ENCODE measurements around the gene PXYLP1.
A peak's percentile ranks its signal among the peaks of the same experiment; 100 is the strongest.

The PXYLP1 gene

GRCh38 chr3:141246958-141247301 is 15.3 kb downstream of the PXYLP1 start:
- Histone ChIP-seq H3K27me3 (ENCODE audit: insufficient read depth, low read length) (no peaks in the 10 kb centered on the region), H3K4me1 (ENCODE audit: insufficient read depth, low read length) (no peaks in the 10 kb centered on the region), H3K9me3 (ENCODE audit: low read length) (no peaks in the 10 kb centered on the region), H3K36me3 (ENCODE audit: insufficient read depth, low read length) (peaks cover 2% of the 10 kb centered on the region), H2AFZ (ENCODE audit: low read depth, low read length) (no peak overlapping the region), H3K4me3 (ENCODE audit: low read length) (no peak overlapping the region)

DNA sequence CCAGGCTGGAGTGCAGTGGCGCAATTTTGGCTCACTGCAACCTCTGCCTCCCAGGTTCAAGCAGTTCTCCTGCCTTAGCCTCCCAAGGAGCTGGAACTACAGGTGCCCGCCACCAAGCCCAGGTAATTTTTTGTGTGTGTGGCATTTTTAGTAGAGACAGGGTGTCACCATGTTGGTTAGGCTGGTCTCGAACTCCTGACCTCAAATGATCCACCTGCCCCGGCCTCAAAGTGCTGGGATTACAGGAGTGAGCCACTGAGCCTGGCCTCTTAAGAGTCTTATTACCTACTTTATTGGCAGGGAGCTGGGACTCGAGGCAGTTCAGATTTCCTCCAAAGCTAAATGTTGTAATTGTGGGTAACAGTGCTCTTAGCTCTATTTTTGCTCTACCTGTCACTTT is 16.4 kb downstream of the PXYLP1 start:
- H2AFZ ChIP-seq (ENCODE audit: low read depth, low read length), result no peak overlapping the region
- H3K4me1 ChIP-seq (ENCODE audit: insufficient read depth, low read length), result no peaks in the 10 kb centered on the region
- H3K9me3 ChIP-seq (ENCODE audit: low read length), result no peaks in the 10 kb centered on the region
- H3K27me3 ChIP-seq (ENCODE audit: insufficient read depth, low read length), result no peaks in the 10 kb centered on the region
- no peak overlapping the region for H3K4me3 ChIP-seq (ENCODE audit: low read length)
- H3K36me3 ChIP-seq (ENCODE audit: insufficient read depth, low read length), result peaks cover 2% of the 10 kb centered on the region

- no peaks in the 10 kb centered on the region for H3K27me3 ChIP-seq (ENCODE audit: insufficient read depth, low read length)
- no peak overlapping the region for H3K4me3 ChIP-seq (ENCODE audit: low read length)
- H3K4me1 ChIP-seq (ENCODE audit: insufficient read depth, low read length), result no peaks in the 10 kb centered on the region
- H2AFZ ChIP-seq (ENCODE audit: low read depth, low read length), result no peak overlapping the region
- peaks cover 2% of the 10 kb centered on the region for H3K36me3 ChIP-seq (ENCODE audit: insufficient read depth, low read length)
- H3K9me3 ChIP-seq (ENCODE audit: low read length), result no peaks in the 10 kb centered on the region
Observed at GRCh38 chr3:141249041-141249440, 17.4 kb downstream of the PXYLP1 start.

- H3K36me3 ChIP-seq (ENCODE audit: insufficient read depth, low read length), result peaks cover 2% of the 10 kb centered on the region
- H3K4me1 ChIP-seq (ENCODE audit: insufficient read depth, low read length), result no peaks in the 10 kb centered on the region
- no peak overlapping the region for H3K4me3 ChIP-seq (ENCODE audit: low read length)
- no peaks in the 10 kb centered on the region for H3K9me3 ChIP-seq (ENCODE audit: low read length)
- no peak overlapping the region for H2AFZ ChIP-seq (ENCODE audit: low read depth, low read length)
- no peaks in the 10 kb centered on the region for H3K27me3 ChIP-seq (ENCODE audit: insufficient read depth, low read length)
Observed at GRCh38 chr3:141250342-141250741, 18.7 kb downstream of the PXYLP1 start.

GRCh38 chr3:141250828-141251227 is 19.2 kb downstream of the PXYLP1 start:
- Histone ChIP-seq H3K36me3 (ENCODE audit: insufficient read depth, low read length) (peaks cover 2% of the 10 kb centered on the region), H3K4me3 (ENCODE audit: low read length) (no peak overlapping the region), H3K9me3 (ENCODE audit: low read length) (no peaks in the 10 kb centered on the region), H3K27me3 (ENCODE audit: insufficient read depth, low read length) (no peaks in the 10 kb centered on the region), H3K4me1 (ENCODE audit: insufficient read depth, low read length) (no peaks in the 10 kb centered on the region), H2AFZ (ENCODE audit: low read depth, low read length) (no peak overlapping the region)

DNA sequence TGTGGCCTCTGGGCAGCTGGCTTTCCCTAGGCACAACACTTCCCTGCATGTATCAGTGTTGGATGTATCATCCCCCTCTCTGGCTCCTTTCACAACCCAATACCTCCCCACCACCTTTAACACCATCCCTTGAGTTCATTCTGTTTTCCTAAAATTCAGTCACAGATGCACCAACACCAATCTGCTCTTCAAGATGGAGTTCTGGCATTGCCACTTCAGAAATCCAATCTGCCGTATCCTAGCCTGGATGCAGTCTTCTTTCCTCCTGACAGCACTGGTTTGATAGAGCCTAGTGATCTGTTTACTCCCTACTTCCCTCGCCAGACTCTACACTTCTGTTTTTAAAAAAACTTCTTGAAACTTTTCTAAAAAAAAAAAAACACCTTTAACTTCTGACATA is 21.7 kb downstream of the PXYLP1 start:
- Histone ChIP-seq H3K36me3 (ENCODE audit: insufficient read depth, low read length) (peaks cover under 1% of the 10 kb centered on the region), H3K4me1 (ENCODE audit: insufficient read depth, low read length) (no peaks in the 10 kb centered on the region), H3K4me3 (ENCODE audit: low read length) (no peak overlapping the region), H3K9me3 (ENCODE audit: low read length) (peaks cover 2% of the 10 kb centered on the region), H2AFZ (ENCODE audit: low read depth, low read length) (no peak overlapping the region), H3K27me3 (ENCODE audit: insufficient read depth, low read length) (no peaks in the 10 kb centered on the region)

- no peak overlapping the region for H3K4me3 ChIP-seq (ENCODE audit: low read length)
- H3K27me3 ChIP-seq (ENCODE audit: insufficient read depth, low read length), result no peaks in the 10 kb centered on the region
- H3K4me1 ChIP-seq (ENCODE audit: insufficient read depth, low read length), result peaks cover under 1% of the 10 kb centered on the region
- H2AFZ ChIP-seq (ENCODE audit: low read depth, low read length), result no peak overlapping the region
- H3K36me3 ChIP-seq (ENCODE audit: insufficient read depth, low read length), result no peaks in the 10 kb centered on the region
- H3K9me3 ChIP-seq (ENCODE audit: low read length), result peaks cover 2% of the 10 kb centered on the region
Observed at GRCh38 chr3:141253811-141254210, 22.2 kb downstream of the PXYLP1 start.

- no peak overlapping the region for H2AFZ ChIP-seq (ENCODE audit: low read depth, low read length)
- H3K4me1 ChIP-seq (ENCODE audit: insufficient read depth, low read length), result peaks cover 15% of the 10 kb centered on the region
- peaks cover 2% of the 10 kb centered on the region for H3K9me3 ChIP-seq (ENCODE audit: low read length)
- no peaks in the 10 kb centered on the region for H3K27me3 ChIP-seq (ENCODE audit: insufficient read depth, low read length)
- no peaks in the 10 kb centered on the region for H3K36me3 ChIP-seq (ENCODE audit: insufficient read depth, low read length)
- H3K4me3 ChIP-seq (ENCODE audit: low read length), result no peak overlapping the region
Observed at GRCh38 chr3:141255137-141255845, 23.7 kb downstream of the PXYLP1 start.

- Histone ChIP-seq H2AFZ (ENCODE audit: low read depth, low read length) (no peak overlapping the region), H3K4me1 (ENCODE audit: insufficient read depth, low read length) (peaks cover 19% of the 10 kb centered on the region), H3K9me3 (ENCODE audit: low read length) (peaks cover 2% of the 10 kb centered on the region), H3K4me3 (ENCODE audit: low read length) (no peak overlapping the region), H3K27me3 (ENCODE audit: insufficient read depth, low read length) (no peaks in the 10 kb centered on the region), H3K36me3 (ENCODE audit: insufficient read depth, low read length) (no peaks in the 10 kb centered on the region)
Observed at GRCh38 chr3:141255846-141256261, 24.2 kb downstream of the PXYLP1 start.

GRCh38 chr3:141256820-141257219 is 25.2 kb downstream of the PXYLP1 start:
- H3K36me3 ChIP-seq (ENCODE audit: insufficient read depth, low read length), result peaks cover 8% of the 10 kb centered on the region
- H3K27me3 ChIP-seq (ENCODE audit: insufficient read depth, low read length), result no peaks in the 10 kb centered on the region
- H2AFZ ChIP-seq (ENCODE audit: low read depth, low read length), result no peak overlapping the region

DNA sequence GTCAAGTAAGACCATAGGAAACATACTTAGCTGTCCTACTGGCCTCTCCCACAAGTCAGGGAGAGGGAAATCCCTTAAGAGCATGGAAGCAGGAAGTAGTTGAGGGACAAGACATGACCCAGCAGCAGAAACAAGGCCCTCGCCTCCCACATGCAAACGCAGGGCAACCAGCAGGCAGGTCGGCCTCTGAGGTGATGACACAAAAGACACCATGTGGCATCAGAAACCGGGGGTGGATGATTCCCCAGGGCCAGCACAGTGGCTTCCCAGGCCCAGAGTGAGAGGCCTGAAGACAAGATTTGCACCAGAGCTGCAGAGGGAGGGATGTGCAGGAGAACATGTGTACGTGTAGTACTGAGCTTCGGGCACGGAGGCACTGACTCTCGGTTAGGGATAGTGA is 26.3 kb downstream of the PXYLP1 start:
- peaks cover 2% of the 10 kb centered on the region for H3K9me3 ChIP-seq (ENCODE audit: low read length)
- H3K4me1 ChIP-seq (ENCODE audit: insufficient read depth, low read length), result peaks cover 19% of the 10 kb centered on the region
- H3K4me3 ChIP-seq (ENCODE audit: low read length), result no peak overlapping the region
- no peaks in the 10 kb centered on the region for H3K27me3 ChIP-seq (ENCODE audit: insufficient read depth, low read length)
- H3K36me3 ChIP-seq (ENCODE audit: insufficient read depth, low read length), result peaks cover 14% of the 10 kb centered on the region
- no peak overlapping the region for H2AFZ ChIP-seq (ENCODE audit: low read depth, low read length)

More at GRCh38 chr3:141256820-141257219, 25.2 kb downstream of the PXYLP1 start:
- peaks cover 2% of the 10 kb centered on the region for H3K9me3 ChIP-seq (ENCODE audit: low read length)
- H3K4me3 ChIP-seq (ENCODE audit: low read length), result no peak overlapping the region
- H3K4me1 ChIP-seq (ENCODE audit: insufficient read depth, low read length), result peaks cover 19% of the 10 kb centered on the region

- Histone ChIP-seq H3K36me3 (ENCODE audit: insufficient read depth, low read length) (peaks cover 21% of the 10 kb centered on the region), H3K9me3 (ENCODE audit: low read length) (peaks cover 2% of the 10 kb centered on the region), H3K4me3 (ENCODE audit: low read length) (no peak overlapping the region), H3K27me3 (ENCODE audit: insufficient read depth, low read length) (no peaks in the 10 kb centered on the region), H3K4me1 (ENCODE audit: insufficient read depth, low read length) (peaks cover 19% of the 10 kb centered on the region), H2AFZ (ENCODE audit: low read depth, low read length) (no peak overlapping the region)
Observed at GRCh38 chr3:141258973-141259372, 27.3 kb downstream of the PXYLP1 start.

- H3K4me1 ChIP-seq (ENCODE audit: insufficient read depth, low read length), result peaks cover 19% of the 10 kb centered on the region
- H3K4me3 ChIP-seq (ENCODE audit: low read length), result peak overlapping the region; percentile 6
- peaks cover 30% of the 10 kb centered on the region for H3K36me3 ChIP-seq (ENCODE audit: insufficient read depth, low read length)
- H3K27me3 ChIP-seq (ENCODE audit: insufficient read depth, low read length), result no peaks in the 10 kb centered on the region
- H3K9me3 ChIP-seq (ENCODE audit: low read length), result peaks cover 2% of the 10 kb centered on the region
- H2AFZ ChIP-seq (ENCODE audit: low read depth, low read length), result no peak overlapping the region
Observed at GRCh38 chr3:141259821-141260629, 28.4 kb downstream of the PXYLP1 start.
